GM12878 (cell line): ENCODE measurements around the gene ACVR1. TPM values are rescaled to one million over a fixed set of nuclear protein-coding genes. Genes with fewer than 3 reads are reported as not detected.

ENCODE experiments used
- ATAC-seq: fragments of 200-7000 bp; cut with Tn5 transposase; 3 replicates; pipeline ENCODE4 v1.9.1; 2020; ENCODE audit warnings: mild to moderate bottlenecking, moderate library complexity
- BruUV-seq: library from RNA; stranded (reverse); fragments of 400-500 nt; replicated peaks from 2 replicates; lab custom pipeline; 2021; lab: Mats Ljungman, UMichigan
- CTCF ChIA-PET: fragments of 300-600 bp; sonication (Branson Sonifier 250); formaldehyde crosslinking; extraction: SDS; loops from one replicate; lab custom pipeline; 2021; ENCODE audit warnings: inconsistent platforms; lab: Yijun Ruan, JAX
- POLR2A ChIA-PET: fragments of 350-600 bp; formaldehyde crosslinking; extraction: SDS; loops from one replicate; lab custom pipeline; 2021; ENCODE audit warnings: inconsistent platforms; lab: Charles Lee
- RAD21 ChIA-PET: fragments of 300-600 bp; sonication (Branson Sonifier 250); formaldehyde crosslinking; loops from one replicate; lab custom pipeline; 2023; ENCODE audit warnings: antibody characterized with exemption; ENCODE audit not compliant: unreplicated experiment; lab: Charles Lee
- SMC1A ChIA-PET: fragments of 300-600 bp; sonication (Branson Sonifier 250); formaldehyde crosslinking; loops from one replicate; lab custom pipeline; 2023; ENCODE audit not compliant: unreplicated experiment, uncharacterized antibody; lab: Charles Lee
- DNase-seq: peaks from one replicate; pipeline ENCODE4 v3.0.0-alpha.2; 2011; ENCODE audit warnings: low read depth, low spot score
- FAIRE-seq: peaks from 3 replicates; lab custom pipeline; 2011; peaks lifted over from hg19 to GRCh38; lab: Jason Lieb, UNC
- H2AFZ ChIP-seq: 2 replicates; pipeline ENCODE4 v1.6.0; 2011; ENCODE audit warnings: low read depth, low read length, control low read depth; ENCODE audit not compliant: control insufficient read depth
- H3K27ac ChIP-seq: 2 replicates; pipeline ENCODE4 v1.5.1; 2011; ENCODE audit warnings: control low read depth; ENCODE audit not compliant: control insufficient read depth, insufficient read depth
- H3K27me3 ChIP-seq, 2 experiments: replicated peaks in 1 of 2; 2 replicates each; pipeline versions ENCODE4 v1.6.0 to v1.6.1; 2011; ENCODE audit warnings: low read length in 1 of 2; ENCODE audit not compliant: control insufficient read depth in 2 of 2, insufficient read depth in 2 of 2
- H3K36me3 ChIP-seq, 2 experiments: 2 replicates each; pipeline ENCODE4 v1.5.1; 2011; ENCODE audit warnings: low read length in 1 of 2; ENCODE audit not compliant: control insufficient read depth in 2 of 2, insufficient read depth in 2 of 2
- H3K4me1 ChIP-seq: 2 replicates; pipeline ENCODE4 v1.6.1; 2011; ENCODE audit warnings: mild to moderate bottlenecking, low read length, moderate library complexity, mixed read lengths; ENCODE audit not compliant: control insufficient read depth, insufficient read depth
- H3K4me2 ChIP-seq: 2 replicates; pipeline ENCODE4 v1.6.0; 2011; ENCODE audit warnings: control low read depth; ENCODE audit not compliant: control insufficient read depth, insufficient read depth
- H3K4me3 ChIP-seq: fragments of 200-600 bp; sonication (generic); 2 replicates; pipeline ENCODE4 v1.5.1; 2016
- H3K79me2 ChIP-seq: 2 replicates; pipeline ENCODE4 v1.6.0; 2011; ENCODE audit warnings: low read length; ENCODE audit not compliant: control insufficient read depth, insufficient read depth
- H3K9ac ChIP-seq: 2 replicates; pipeline ENCODE4 v1.8.0; 2011; ENCODE audit warnings: low read length, control low read depth, mixed read lengths; ENCODE audit not compliant: control insufficient read depth, insufficient read depth
- H3K9me3 ChIP-seq: replicated peaks from 3 replicates; pipeline ENCODE4 v1.5.1; 2011; ENCODE audit warnings: mild to moderate bottlenecking, low read length; ENCODE audit not compliant: control insufficient read depth, insufficient read depth
- H4K20me1 ChIP-seq: 2 replicates; pipeline ENCODE4 v1.6.0; 2011; ENCODE audit not compliant: control insufficient read depth, insufficient read depth
- BCL3 ChIP-seq: IDR thresholded peaks from 2 replicates; pipeline ENCODE4 v1.6.1; 2011; ENCODE audit warnings: borderline replicate concordance, low read depth, mild to moderate bottlenecking, moderate library complexity, low read length; ENCODE audit not compliant: insufficient read depth, poor library complexity, severe bottlenecking
- NR2C1 ChIP-seq: fragments of 450-650 bp; IDR thresholded peaks from 2 replicates; pipeline ENCODE4 v1.6.1; 2017; ENCODE audit warnings: antibody characterized with exemption, mild to moderate bottlenecking, moderate library complexity
- SREBF1 ChIP-seq: IDR thresholded peaks from 2 replicates; pipeline ENCODE4 v1.6.1; 2012; ENCODE audit warnings: mild to moderate bottlenecking, low read length
- WGBS: methylation state at CpG from one replicate; pipeline ENCODE4 v1.1.6; 2016; ENCODE audit warnings: low lambda C conversion rate; ENCODE audit not compliant: insufficient replicate concordance, insufficient coverage; ENCODE audit errors: missing lambda C conversion rate; 5-methylcytosine and 5-hydroxymethylcytosine counted together
- in situ Hi-C: fragments of 300-500 bp; cut with MboI; formaldehyde crosslinking; loops from 9 replicates; pipeline ENCODE4 v1.14.3; 2018; ENCODE audit warnings: mixed read lengths
- intact Hi-C: fragments of 100-400 bp; cut with micrococcal nuclease; formaldehyde crosslinking; loops from one replicate; pipeline ENCODE4 v1.14.2; 2022; ENCODE audit not compliant: unreplicated experiment
- polyA plus RNA-seq, 11 experiments: library from polyadenylated mRNA; depleted of rRNA in 4 of 11; unstranded in 6 of 11; stranded (reverse) in 5 of 11; fragments of >200 nt; fragmentation: Nextera tagmentation in 4 of 11; fragmentation: Illumina TruSeq in 1 of 11; extraction: Ambion mirVana in 4 of 11; extraction: Trizol in 1 of 11; gene quantifications; 1 replicate in 1 of 11; 2 replicates in 10 of 11; pipeline versions ENCODE4 v1.2.1 to v1.2.3, GENCODE V29; 2011 to 2016; ENCODE audit warnings: inconsistent platforms in 2 of 11, missing spikeins in 2 of 11, low read depth in 1 of 11
- total RNA-seq, 4 experiments: library from RNA; depleted of rRNA in 3 of 4; stranded (reverse); fragments of >200 nt in 3 of 4; fragmentation: Illumina TruSeq in 1 of 4; extraction: Trizol in 1 of 4; gene quantifications; 2 replicates each; pipeline versions ENCODE4 v1.2.1 to v1.2.3, GENCODE V29; 2013 to 2021
- TF ChIP-seq, protein P1 (sequence below): fragments of 450-650 bp; IDR thresholded peaks from 2 replicates; pipeline ENCODE4 v1.6.1; 2016; ENCODE audit warnings: mild to moderate bottlenecking, moderate library complexity, borderline replicate concordance

Gene ACVR1
- total and polyA plus RNA-seq, 10 of the 15 experiments (the other 5 are each of a cell fraction or from before 2014, with no cell fraction given), result 0.06 to 0.24 (median 0.14) TPM; not detected in 4

GRCh38 chr2:157853211-157853610, 22.9 kb downstream of the ACVR1 start (continued):
- no peak for TF ChIP-seq NR2C1

DNA sequence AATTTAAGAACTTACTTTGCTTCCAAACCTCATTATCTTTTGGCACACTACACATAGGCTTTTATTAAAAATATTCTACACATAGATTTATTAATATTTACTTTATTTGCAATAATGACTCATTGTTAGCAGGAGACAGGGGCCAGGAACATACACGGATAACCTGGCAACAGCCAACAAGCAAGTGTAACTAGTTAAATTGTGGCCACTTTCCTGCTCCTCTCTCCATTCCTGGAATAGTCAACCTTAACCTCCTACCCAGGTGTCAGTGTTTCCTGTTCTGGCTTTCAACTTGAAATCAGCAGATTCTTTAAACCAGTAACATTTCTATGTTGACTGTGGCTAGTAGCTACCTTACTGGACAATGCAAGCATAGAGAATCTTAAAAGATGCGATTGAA, 26.5 kb downstream of the ACVR1 start:
- no peak for FAIRE-seq

More for the DNA sequence above, 26.5 kb downstream of the ACVR1 start:
- H4K20me1 ChIP-seq, result no peaks in the 10 kb centered on the region
- ChIA-PET RAD21 (no interaction called here), SMC1A (interaction anchor here (0.6 kb wide), 1 partner anchor 229 kb away, joined by 3 read pairs; no protein-coding TSS in a partner anchor), POLR2A (no interaction called here), CTCF (no interaction called here)
- BruUV-seq, result no TSS peak
- H3K4me2 ChIP-seq, result no peak overlapping the region
- intact Hi-C loops, result no loop called here
- no peaks in the 10 kb centered on the region for H3K9me3 ChIP-seq
- 79% methylated on average over 2 of the region's 2 CpGs for WGBS
- no peak overlapping the region for H3K4me3 ChIP-seq
- H2AFZ ChIP-seq, result no peak overlapping the region
- no peak overlapping the region for H3K9ac ChIP-seq
- no peaks in the 10 kb centered on the region for H3K4me1 ChIP-seq
- no peak for DNase-seq
- no peak for ATAC-seq
- H3K27ac ChIP-seq, result no peak overlapping the region
- TF ChIP-seq BCL3 (no peak), SREBF1 (no peak)
- TF ChIP-seq, protein P1, sequence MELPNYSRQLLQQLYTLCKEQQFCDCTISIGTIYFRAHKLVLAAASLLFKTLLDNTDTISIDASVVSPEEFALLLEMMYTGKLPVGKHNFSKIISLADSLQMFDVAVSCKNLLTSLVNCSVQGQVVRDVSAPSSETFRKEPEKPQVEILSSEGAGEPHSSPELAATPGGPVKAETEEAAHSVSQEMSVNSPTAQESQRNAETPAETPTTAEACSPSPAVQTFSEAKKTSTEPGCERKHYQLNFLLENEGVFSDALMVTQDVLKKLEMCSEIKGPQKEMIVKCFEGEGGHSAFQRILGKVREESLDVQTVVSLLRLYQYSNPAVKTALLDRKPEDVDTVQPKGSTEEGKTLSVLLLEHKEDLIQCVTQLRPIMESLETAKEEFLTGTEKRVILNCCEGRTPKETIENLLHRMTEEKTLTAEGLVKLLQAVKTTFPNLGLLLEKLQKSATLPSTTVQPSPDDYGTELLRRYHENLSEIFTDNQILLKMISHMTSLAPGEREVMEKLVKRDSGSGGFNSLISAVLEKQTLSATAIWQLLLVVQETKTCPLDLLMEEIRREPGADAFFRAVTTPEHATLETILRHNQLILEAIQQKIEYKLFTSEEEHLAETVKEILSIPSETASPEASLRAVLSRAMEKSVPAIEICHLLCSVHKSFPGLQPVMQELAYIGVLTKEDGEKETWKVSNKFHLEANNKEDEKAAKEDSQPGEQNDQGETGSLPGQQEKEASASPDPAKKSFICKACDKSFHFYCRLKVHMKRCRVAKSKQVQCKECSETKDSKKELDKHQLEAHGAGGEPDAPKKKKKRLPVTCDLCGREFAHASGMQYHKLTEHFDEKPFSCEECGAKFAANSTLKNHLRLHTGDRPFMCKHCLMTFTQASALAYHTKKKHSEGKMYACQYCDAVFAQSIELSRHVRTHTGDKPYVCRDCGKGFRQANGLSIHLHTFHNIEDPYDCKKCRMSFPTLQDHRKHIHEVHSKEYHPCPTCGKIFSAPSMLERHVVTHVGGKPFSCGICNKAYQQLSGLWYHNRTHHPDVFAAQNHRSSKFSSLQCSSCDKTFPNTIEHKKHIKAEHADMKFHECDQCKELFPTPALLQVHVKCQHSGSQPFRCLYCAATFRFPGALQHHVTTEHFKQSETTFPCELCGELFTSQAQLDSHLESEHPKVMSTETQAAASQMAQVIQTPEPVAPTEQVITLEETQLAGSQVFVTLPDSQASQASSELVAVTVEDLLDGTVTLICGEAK, result no peak
- no peaks in the 10 kb centered on the region for H3K27me3 ChIP-seq
- in situ Hi-C loops, result no loop called here
- no peaks in the 10 kb centered on the region for H3K79me2 ChIP-seq
- H3K36me3 ChIP-seq, result no peaks in the 10 kb centered on the region
